K562 (cell line): ENCODE measurements around the gene MTHFSD. TPM values are rescaled to one million over a fixed set of nuclear protein-coding genes. Genes with fewer than 3 reads are reported as not detected.

Source experiments
- BHLHE40 ChIP-seq: IDR thresholded peaks from 2 replicates; pipeline ENCODE4 v1.6.1; 2011; ENCODE audit warnings: low read length, improper control_type of control experiment
- HMG20B ChIP-seq: fragments of 250-450 bp; sonication (Bioruptor Pico); IDR thresholded peaks from 2 replicates; pipeline ENCODE4 v1.5.0; 2021; ENCODE audit warnings: mild to moderate bottlenecking
- MNT ChIP-seq, 2 experiments: fragments of 450-650 bp; conservative IDR thresholded peaks; 2 replicates each; pipeline ENCODE4 v1.6.1; 2017; ENCODE audit warnings: mild to moderate bottlenecking in 2 of 2, moderate library complexity in 2 of 2
- MYC ChIP-seq, 2 experiments: fragments of 250-450 bp in 1 of 2; sonication (Bioruptor Pico) in 1 of 2; IDR thresholded peaks; 2 replicates each; pipeline versions ENCODE4 v1.5.1 to v1.6.1; 2012 to 2021; ENCODE audit warnings: low read depth in 2 of 2, borderline replicate concordance in 1 of 2, improper control_type of control experiment in 1 of 2, low read length in 1 of 2, mild to moderate bottlenecking in 1 of 2, moderate library complexity in 1 of 2
- NFE2 ChIP-seq: IDR thresholded peaks from 2 replicates; pipeline ENCODE4 v1.6.1; 2014; ENCODE audit warnings: antibody characterized with exemption, low read depth
- NFIX ChIP-seq: fragments of 250-450 bp; sonication (Bioruptor Pico); IDR thresholded peaks from 2 replicates; pipeline ENCODE4 v1.4.0; 2020; ENCODE audit warnings: low read depth, mild to moderate bottlenecking, moderate library complexity
- POLR2H ChIP-seq: IDR thresholded peaks from 2 replicates; pipeline ENCODE4 v1.6.1; 2016; ENCODE audit warnings: missing genetic modification characterization, low read depth, mild to moderate bottlenecking, control low read depth, missing compliant biosample characterization, moderate library complexity
- RBM25 ChIP-seq: fragments of 200-400 bp; formaldehyde crosslinking; IDR thresholded peaks from 2 replicates; pipeline ENCODE4 v1.6.1; 2018; ENCODE audit warnings: low read length, low read depth, moderate library complexity; ENCODE audit not compliant: severe bottlenecking
- SIN3A ChIP-seq, 2 experiments: fragments of 150-350 bp in 1 of 2; IDR thresholded peaks; 2 replicates each; pipeline ENCODE4 v1.6.1; 2011 to 2016; ENCODE audit warnings: borderline replicate concordance in 2 of 2, low read depth in 2 of 2, low read length in 2 of 2, mild to moderate bottlenecking in 2 of 2, moderate library complexity in 2 of 2; ENCODE audit not compliant: control insufficient read depth in 1 of 2
- TAF1 ChIP-seq: IDR thresholded peaks from 2 replicates; pipeline ENCODE4 v1.6.1; 2011; ENCODE audit warnings: mild to moderate bottlenecking, low read length, moderate library complexity; ENCODE audit not compliant: insufficient read depth, control insufficient read depth, severe bottlenecking; ENCODE audit errors: extremely low read depth
- TAF15 ChIP-seq: fragments of 200-400 bp; formaldehyde crosslinking; IDR thresholded peaks from 2 replicates; pipeline ENCODE4 v1.6.1; 2017; ENCODE audit warnings: mild to moderate bottlenecking, low read depth, low read length, moderate library complexity
- USF1 ChIP-seq: sonication (generic); formaldehyde crosslinking; IDR thresholded peaks from 2 replicates; pipeline ENCODE4 v1.9.0; 2022; ENCODE audit warnings: mild to moderate bottlenecking, missing genetic modification reagents
- ZBTB9 ChIP-seq: fragments of 450-650 bp; formaldehyde crosslinking; IDR thresholded peaks from 2 replicates; pipeline ENCODE4 v1.4.0; 2020; ENCODE audit warnings: mild to moderate bottlenecking, moderate library complexity
- ZNF589 ChIP-seq: fragments of 200-800 bp; sonication (Bioruptor generic); IDR thresholded peaks from 2 replicates; pipeline ENCODE4 v1.6.1; 2016; ENCODE audit warnings: low read depth, missing genetic modification characterization, missing compliant biosample characterization
- polyA plus RNA-seq, 8 experiments: library from polyadenylated mRNA; depleted of rRNA in 4 of 8; stranded (reverse) in 5 of 8; unstranded in 3 of 8; fragments of >200 nt; fragmentation: Nextera tagmentation in 2 of 8; fragmentation: Illumina TruSeq in 1 of 8; extraction: Ambion mirVana in 2 of 8; extraction: Trizol in 1 of 8; gene quantifications; 2 replicates each; pipeline versions ENCODE4 v1.2.1 to v1.2.3, GENCODE V29; 2011 to 2014; ENCODE audit warnings: inconsistent platforms in 1 of 8, missing spikeins in 1 of 8
- total RNA-seq, 7 experiments: library from RNA; depleted of rRNA in 6 of 7; stranded (reverse); fragments of >200 nt in 6 of 7; fragmentation: Illumina TruSeq in 2 of 7; extraction: Trizol in 2 of 7; gene quantifications; 2 replicates each; pipeline versions ENCODE4 v1.2.1 to v1.2.3, GENCODE V29; 2011 to 2021; ENCODE audit warnings: low replicate concordance in 1 of 7
- TF ChIP-seq, protein P1 (sequence below): sonication (generic); formaldehyde crosslinking; IDR thresholded peaks from 2 replicates; pipeline ENCODE4 v1.5.0; 2020; ENCODE audit warnings: missing genetic modification reagents
- TF ChIP-seq, protein P2 (sequence below): fragments of 200-800 bp; sonication (Bioruptor generic); IDR thresholded peaks from 2 replicates; pipeline ENCODE4 v1.6.1; 2016; ENCODE audit warnings: missing genetic modification characterization, missing compliant biosample characterization

Gene MTHFSD
- total and polyA plus RNA-seq, 9 of the 15 experiments (the other 6 are each of a cell fraction or from before 2014, with no cell fraction given): 3.2 to 20.2 (median 12.0) TPM

DNA sequence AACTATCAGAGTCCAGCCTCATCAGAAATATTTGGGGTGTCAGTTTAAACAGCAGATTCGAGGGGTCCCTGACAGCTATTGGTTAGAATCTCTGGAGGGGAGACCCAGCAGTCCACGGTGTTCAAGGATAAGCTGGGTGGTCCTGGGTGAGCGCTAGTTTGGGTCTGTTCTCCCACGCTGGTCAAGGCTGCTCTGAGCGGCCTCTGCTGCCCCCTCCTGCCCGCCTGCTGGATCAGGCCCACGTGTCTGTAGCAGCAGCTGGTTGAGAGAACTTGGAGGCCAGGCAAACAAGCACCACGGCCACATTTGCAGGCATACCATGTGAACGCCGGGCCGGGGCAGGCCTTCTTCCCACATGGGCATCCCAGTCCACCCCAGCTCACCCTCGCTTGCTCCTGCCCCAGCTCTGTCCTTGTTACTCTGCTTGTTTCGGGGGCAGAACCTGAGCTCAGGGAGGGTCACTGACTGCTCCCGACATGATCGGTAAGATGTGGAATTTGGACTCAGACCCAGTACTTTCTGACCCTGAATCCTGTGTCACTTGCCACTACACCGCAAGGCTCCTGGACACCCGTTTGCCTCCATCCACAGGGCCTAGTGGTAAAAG, 37.3 kb downstream of the MTHFSD start (continued):
- no peak for TF ChIP-seq TAF1
- TF ChIP-seq USF1: peak; percentile 71
- no peak for TF ChIP-seq RBM25
- no peak for TF ChIP-seq SIN3A (IDR thresholded peaks at IDR 0.05; ENCODE audit: borderline replicate concordance in 2 of 2, control insufficient read depth in 1 of 2, low read depth in 2 of 2, low read length in 2 of 2)
- no peak for TF ChIP-seq POLR2H
- TF ChIP-seq MNT (conservative IDR thresholded peaks at IDR 0.05): peak in 1 of 2 experiments; percentile 54; a peak in 1 of 4 replicates
- peak; percentile 39 for TF ChIP-seq BHLHE40
- TF ChIP-seq TAF15: no peak
- TF ChIP-seq, protein P1, sequence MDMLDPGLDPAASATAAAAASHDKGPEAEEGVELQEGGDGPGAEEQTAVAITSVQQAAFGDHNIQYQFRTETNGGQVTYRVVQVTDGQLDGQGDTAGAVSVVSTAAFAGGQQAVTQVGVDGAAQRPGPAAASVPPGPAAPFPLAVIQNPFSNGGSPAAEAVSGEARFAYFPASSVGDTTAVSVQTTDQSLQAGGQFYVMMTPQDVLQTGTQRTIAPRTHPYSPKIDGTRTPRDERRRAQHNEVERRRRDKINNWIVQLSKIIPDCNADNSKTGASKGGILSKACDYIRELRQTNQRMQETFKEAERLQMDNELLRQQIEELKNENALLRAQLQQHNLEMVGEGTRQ (CRISPR knock-in tag): peak; percentile 72
- no peak for TF ChIP-seq ZBTB9 (CRISPR knock-in tag)
- peak; percentile 79 for TF ChIP-seq MYC (IDR thresholded peaks at IDR 0.05; ENCODE audit: low read depth, low read length)
- TF ChIP-seq MYC (CRISPR knock-in tag; IDR thresholded peaks at IDR 0.05; ENCODE audit: borderline replicate concordance, low read depth): no peak
- TF ChIP-seq NFIX: no peak
- no peak for TF ChIP-seq NFE2
- TF ChIP-seq ZNF589: no peak
- no peak for TF ChIP-seq HMG20B (CRISPR knock-in tag)
- TF ChIP-seq, protein P2, sequence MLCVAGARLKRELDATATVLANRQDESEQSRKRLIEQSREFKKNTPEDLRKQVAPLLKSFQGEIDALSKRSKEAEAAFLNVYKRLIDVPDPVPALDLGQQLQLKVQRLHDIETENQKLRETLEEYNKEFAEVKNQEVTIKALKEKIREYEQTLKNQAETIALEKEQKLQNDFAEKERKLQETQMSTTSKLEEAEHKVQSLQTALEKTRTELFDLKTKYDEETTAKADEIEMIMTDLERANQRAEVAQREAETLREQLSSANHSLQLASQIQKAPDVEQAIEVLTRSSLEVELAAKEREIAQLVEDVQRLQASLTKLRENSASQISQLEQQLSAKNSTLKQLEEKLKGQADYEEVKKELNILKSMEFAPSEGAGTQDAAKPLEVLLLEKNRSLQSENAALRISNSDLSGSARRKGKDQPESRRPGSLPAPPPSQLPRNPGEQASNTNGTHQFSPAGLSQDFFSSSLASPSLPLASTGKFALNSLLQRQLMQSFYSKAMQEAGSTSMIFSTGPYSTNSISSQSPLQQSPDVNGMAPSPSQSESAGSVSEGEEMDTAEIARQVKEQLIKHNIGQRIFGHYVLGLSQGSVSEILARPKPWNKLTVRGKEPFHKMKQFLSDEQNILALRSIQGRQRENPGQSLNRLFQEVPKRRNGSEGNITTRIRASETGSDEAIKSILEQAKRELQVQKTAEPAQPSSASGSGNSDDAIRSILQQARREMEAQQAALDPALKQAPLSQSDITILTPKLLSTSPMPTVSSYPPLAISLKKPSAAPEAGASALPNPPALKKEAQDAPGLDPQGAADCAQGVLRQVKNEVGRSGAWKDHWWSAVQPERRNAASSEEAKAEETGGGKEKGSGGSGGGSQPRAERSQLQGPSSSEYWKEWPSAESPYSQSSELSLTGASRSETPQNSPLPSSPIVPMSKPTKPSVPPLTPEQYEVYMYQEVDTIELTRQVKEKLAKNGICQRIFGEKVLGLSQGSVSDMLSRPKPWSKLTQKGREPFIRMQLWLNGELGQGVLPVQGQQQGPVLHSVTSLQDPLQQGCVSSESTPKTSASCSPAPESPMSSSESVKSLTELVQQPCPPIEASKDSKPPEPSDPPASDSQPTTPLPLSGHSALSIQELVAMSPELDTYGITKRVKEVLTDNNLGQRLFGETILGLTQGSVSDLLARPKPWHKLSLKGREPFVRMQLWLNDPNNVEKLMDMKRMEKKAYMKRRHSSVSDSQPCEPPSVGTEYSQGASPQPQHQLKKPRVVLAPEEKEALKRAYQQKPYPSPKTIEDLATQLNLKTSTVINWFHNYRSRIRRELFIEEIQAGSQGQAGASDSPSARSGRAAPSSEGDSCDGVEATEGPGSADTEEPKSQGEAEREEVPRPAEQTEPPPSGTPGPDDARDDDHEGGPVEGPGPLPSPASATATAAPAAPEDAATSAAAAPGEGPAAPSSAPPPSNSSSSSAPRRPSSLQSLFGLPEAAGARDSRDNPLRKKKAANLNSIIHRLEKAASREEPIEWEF (CRISPR knock-in tag): no peak
